GM18498 (cell line): ENCODE results near the gene VWF.

ENCODE experiments used
- ATAC-seq: cut with Tn5 transposase; IDR thresholded peaks from one replicate; pipeline ENCODE4 v1.9.1; 2021; ENCODE audit warnings: mild to moderate bottlenecking, moderate library complexity; ENCODE audit not compliant: unreplicated experiment

VWF gene

GRCh38 chr12:5899675-5900074 is 224.8 kb downstream of the VWF start:
- ATAC-seq: no peak

GRCh38 chr12:5898874-5899273 is 225.6 kb downstream of the VWF start:
- ATAC-seq: no peak
